Left lung (tissue), 10 donors: ENCODE results near the gene DCC. TPM values are rescaled to one million over a fixed set of nuclear protein-coding genes. Genes with fewer than 3 reads are reported as not detected.
A peak's percentile ranks its signal among the peaks of the same experiment; 100 is the strongest.

ENCODE experiments used
- ATAC-seq: fragments of 200-7000 bp; cut with Tn5 transposase; one replicate; pipeline ENCODE4 v1.9.1; 2020; ENCODE audit warnings: moderate library complexity
- DNase-seq, 4 donors: peaks; one replicate each; pipeline ENCODE4 v3.0.0-alpha.2; 2013 to 2020
- H3K27ac ChIP-seq, 2 donors: fragments of 200-600 bp; sonication (generic) in 1 of 2; one replicate each; pipeline versions ENCODE4 v1.5.0 to v1.8.0; 2020 to 2021
- H3K27me3 ChIP-seq, 2 donors: fragments of 200-600 bp; sonication (generic) in 1 of 2; one replicate each; pipeline versions ENCODE4 v1.5.0 to v1.8.0; 2020 to 2021
- H3K36me3 ChIP-seq, 2 donors: fragments of 200-600 bp; sonication (generic) in 1 of 2; one replicate each; pipeline versions ENCODE4 v1.5.0 to v1.8.0; 2020 to 2021
- H3K4me1 ChIP-seq, 2 donors: fragments of 200-600 bp; one replicate each; pipeline ENCODE4 v1.8.0; 2021
- H3K4me3 ChIP-seq, 2 donors: fragments of 200-600 bp; sonication (generic) in 1 of 2; one replicate each; pipeline versions ENCODE4 v1.5.0 to v1.8.0; 2020 to 2021; ENCODE audit warnings: mild to moderate bottlenecking in 1 of 2
- H3K9me3 ChIP-seq, 2 donors: fragments of 200-600 bp; sonication (generic) in 1 of 2; one replicate each; pipeline versions ENCODE4 v1.5.0 to v1.8.0; 2020 to 2021
- intact Hi-C, 2 donors: fragments of 100-400 bp; cut with DNase I; formaldehyde crosslinking; loops; one replicate each; pipeline versions ENCODE4 v1.11.2 to v1.14.2; 2022
- microRNA-seq, 2 donors: library from miRNA; unstranded; fragments of <30 nt; microRNA quantifications; one replicate each; pipeline ENCODE4, GENCODE V29; 2019
- polyA plus RNA-seq, 6 donors: library from polyadenylated mRNA; unstranded; fragments of 120-200 nt; gene quantifications; one replicate each; pipeline ENCODE4 v1.2.1, GENCODE V29; 2013; ENCODE audit not compliant: insufficient read length in 6 of 6
- total RNA-seq, 2 donors: library from RNA; stranded (reverse); fragmentation: NEBNext Ultra II Directional; extraction: Animal tissue kit (Norgen Biotek cat#: 25700); gene quantifications; one replicate each; pipeline ENCODE4 v1.2.1, GENCODE V29; 2021
- TF ChIP-seq, protein P1 (sequence below), 2 donors: fragments of 200-600 bp; sonication (generic) in 1 of 2; IDR thresholded peaks; one replicate each; pipeline versions ENCODE4 v1.5.0 to v1.8.0; 2021; ENCODE audit warnings: antibody characterized with exemption in 2 of 2
- donor health status: DM: no; HTN: yes; CAD: no.
- donor health status: DM: no; HTN: no; CAD: no.

DCC gene
- total and polyA plus RNA-seq, 8 donors = 0.61 to 3.5 (median 2.1) TPM

DNA sequence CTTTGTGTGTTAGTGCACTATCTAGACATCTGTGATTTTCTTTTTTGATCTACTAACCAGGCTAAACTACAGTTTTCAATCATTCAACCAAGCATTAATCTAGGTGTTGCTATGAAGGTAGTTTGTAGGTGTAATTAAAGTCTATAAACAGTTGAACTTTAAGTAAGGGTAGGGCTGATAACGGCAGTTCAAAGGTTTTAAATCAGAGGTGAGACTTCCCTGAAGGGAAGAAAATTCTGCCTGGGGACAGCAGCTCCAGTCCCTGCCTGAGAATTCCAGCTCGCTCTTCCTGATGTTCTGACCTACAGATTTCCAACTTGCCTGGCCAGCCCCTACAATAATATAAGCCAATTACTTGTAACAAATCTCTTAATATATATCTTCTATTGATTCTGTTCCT, 1220.5 kb downstream of the DCC start:
- no peaks in the 10 kb centered on the region for H3K4me1 ChIP-seq
- H3K4me3 ChIP-seq = no peak overlapping the region
- no peaks in the 10 kb centered on the region for H3K36me3 ChIP-seq
- no peak for DNase-seq
- TF ChIP-seq, protein P1, sequence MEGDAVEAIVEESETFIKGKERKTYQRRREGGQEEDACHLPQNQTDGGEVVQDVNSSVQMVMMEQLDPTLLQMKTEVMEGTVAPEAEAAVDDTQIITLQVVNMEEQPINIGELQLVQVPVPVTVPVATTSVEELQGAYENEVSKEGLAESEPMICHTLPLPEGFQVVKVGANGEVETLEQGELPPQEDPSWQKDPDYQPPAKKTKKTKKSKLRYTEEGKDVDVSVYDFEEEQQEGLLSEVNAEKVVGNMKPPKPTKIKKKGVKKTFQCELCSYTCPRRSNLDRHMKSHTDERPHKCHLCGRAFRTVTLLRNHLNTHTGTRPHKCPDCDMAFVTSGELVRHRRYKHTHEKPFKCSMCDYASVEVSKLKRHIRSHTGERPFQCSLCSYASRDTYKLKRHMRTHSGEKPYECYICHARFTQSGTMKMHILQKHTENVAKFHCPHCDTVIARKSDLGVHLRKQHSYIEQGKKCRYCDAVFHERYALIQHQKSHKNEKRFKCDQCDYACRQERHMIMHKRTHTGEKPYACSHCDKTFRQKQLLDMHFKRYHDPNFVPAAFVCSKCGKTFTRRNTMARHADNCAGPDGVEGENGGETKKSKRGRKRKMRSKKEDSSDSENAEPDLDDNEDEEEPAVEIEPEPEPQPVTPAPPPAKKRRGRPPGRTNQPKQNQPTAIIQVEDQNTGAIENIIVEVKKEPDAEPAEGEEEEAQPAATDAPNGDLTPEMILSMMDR (IDR thresholded peaks at IDR 0.05) = no peak
- intact Hi-C loops = loop anchor here in 1 of 2 donors (10.0 kb wide), 1 partner anchor 564 kb away; no protein-coding TSS in a partner anchor
- H3K27me3 ChIP-seq = no peaks in the 10 kb centered on the region
- no peak for ATAC-seq
- H3K9me3 ChIP-seq = peaks cover 0 to 8% of the 10 kb centered on the region in 2 donors
- no peak overlapping the region for H3K27ac ChIP-seq

GRCh38 chr18:53566626-53567025, 1226.6 kb downstream of the DCC start:
- H3K27me3 ChIP-seq = no peaks in the 10 kb centered on the region
- H3K27ac ChIP-seq = no peak overlapping the region
- no peaks in the 10 kb centered on the region for H3K9me3 ChIP-seq
- no peaks in the 10 kb centered on the region for H3K4me1 ChIP-seq
- no peaks in the 10 kb centered on the region for H3K36me3 ChIP-seq
- TF ChIP-seq, protein P1 (IDR thresholded peaks at IDR 0.05) = no peak
- no peak for ATAC-seq
- intact Hi-C loops = loop anchor here in 1 of 2 donors (10.0 kb wide), 1 partner anchor 558 kb away; no protein-coding TSS in a partner anchor
- DNase-seq = no peak
- H3K4me3 ChIP-seq = no peak overlapping the region

GRCh38 chr18:53567929-53568574, 1228.1 kb downstream of the DCC start:
- no peak overlapping the region for H3K4me3 ChIP-seq
- DNase-seq = peak in 2 of 4 donors; percentile 12 to 21
- TF ChIP-seq, protein P1 (IDR thresholded peaks at IDR 0.05) = peak; percentile 52 to 68
- no peaks in the 10 kb centered on the region for H3K9me3 ChIP-seq
- peak; percentile 52 for ATAC-seq
- intact Hi-C loops = loop anchor here in 1 of 2 donors (10.0 kb wide), 1 partner anchor 557 kb away; no protein-coding TSS in a partner anchor
- H3K27ac ChIP-seq = no peak overlapping the region
- H3K36me3 ChIP-seq = no peaks in the 10 kb centered on the region
- H3K27me3 ChIP-seq = no peaks in the 10 kb centered on the region
- no peaks in the 10 kb centered on the region for H3K4me1 ChIP-seq

Small RNAs within 50 kb of the gene (microRNA-seq; reads per million reads assigned to microRNA genes)
- 0 reads per million in 2 donors for gene MIR4528
